LNCaP clone FGC (cell line): ENCODE data around the gene FBXL4.

ENCODE experiments used
- DNase-seq: peaks from one replicate; pipeline ENCODE4 v3.0.0-alpha.2; 2011; ENCODE audit warnings: low read depth
- H3K4me3 ChIP-seq: 2 replicates; pipeline ENCODE4 v1.5.1; 2011; ENCODE audit warnings: mild to moderate bottlenecking, low read depth, low read length, control low read depth
- TF ChIP-seq, protein P1 (sequence below): IDR thresholded peaks from 2 replicates; pipeline ENCODE4 v1.5.1; 2012; ENCODE audit warnings: mild to moderate bottlenecking; ENCODE audit not compliant: control insufficient read depth, insufficient read depth; ENCODE audit errors: extremely low read depth

The FBXL4 gene

DNA sequence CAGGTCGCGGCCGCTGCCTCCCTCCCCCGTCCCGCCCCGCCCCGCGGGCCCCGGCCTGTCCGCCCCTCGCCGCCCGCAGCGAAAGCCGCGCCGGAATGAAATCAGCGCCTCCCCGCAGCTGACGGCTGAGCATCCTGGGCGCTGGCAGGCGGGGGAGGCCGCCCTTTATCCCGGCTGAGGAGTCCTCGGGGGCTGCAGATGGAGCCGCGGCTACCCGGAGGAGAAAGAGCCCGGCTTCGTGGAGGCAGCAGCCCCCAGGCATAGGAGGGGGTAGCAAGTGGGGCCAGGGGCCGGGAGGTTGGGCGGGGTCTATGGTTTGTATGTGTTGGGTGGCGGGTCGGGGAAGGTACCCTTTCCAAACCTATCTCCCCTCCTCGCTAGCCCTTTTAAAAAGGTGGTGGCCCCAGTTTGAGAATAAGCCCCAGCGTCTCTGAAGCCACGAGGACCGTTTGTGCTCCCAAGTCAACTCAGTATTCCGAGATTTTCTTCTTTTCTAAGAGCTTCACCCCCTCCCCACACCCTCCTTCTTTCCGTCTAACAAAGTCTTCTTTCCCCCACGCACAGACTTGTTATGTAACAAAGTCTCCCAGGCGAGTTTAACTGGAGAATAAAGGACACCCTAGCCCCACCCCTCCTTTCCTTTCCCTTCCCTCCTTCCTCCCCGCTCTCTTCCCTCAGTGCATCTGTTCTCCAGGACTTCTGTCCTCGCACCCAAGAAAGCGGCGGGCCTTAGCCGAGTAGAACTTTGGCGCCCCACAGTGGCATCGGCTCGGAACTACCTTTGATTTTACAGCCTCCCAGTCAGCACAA is 102.3 kb downstream of the FBXL4 start:
- H3K4me3 ChIP-seq = no peak overlapping the region
- DNase-seq = peak; percentile 27
- TF ChIP-seq, protein P1, sequence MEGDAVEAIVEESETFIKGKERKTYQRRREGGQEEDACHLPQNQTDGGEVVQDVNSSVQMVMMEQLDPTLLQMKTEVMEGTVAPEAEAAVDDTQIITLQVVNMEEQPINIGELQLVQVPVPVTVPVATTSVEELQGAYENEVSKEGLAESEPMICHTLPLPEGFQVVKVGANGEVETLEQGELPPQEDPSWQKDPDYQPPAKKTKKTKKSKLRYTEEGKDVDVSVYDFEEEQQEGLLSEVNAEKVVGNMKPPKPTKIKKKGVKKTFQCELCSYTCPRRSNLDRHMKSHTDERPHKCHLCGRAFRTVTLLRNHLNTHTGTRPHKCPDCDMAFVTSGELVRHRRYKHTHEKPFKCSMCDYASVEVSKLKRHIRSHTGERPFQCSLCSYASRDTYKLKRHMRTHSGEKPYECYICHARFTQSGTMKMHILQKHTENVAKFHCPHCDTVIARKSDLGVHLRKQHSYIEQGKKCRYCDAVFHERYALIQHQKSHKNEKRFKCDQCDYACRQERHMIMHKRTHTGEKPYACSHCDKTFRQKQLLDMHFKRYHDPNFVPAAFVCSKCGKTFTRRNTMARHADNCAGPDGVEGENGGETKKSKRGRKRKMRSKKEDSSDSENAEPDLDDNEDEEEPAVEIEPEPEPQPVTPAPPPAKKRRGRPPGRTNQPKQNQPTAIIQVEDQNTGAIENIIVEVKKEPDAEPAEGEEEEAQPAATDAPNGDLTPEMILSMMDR = peak; percentile 88

DNA sequence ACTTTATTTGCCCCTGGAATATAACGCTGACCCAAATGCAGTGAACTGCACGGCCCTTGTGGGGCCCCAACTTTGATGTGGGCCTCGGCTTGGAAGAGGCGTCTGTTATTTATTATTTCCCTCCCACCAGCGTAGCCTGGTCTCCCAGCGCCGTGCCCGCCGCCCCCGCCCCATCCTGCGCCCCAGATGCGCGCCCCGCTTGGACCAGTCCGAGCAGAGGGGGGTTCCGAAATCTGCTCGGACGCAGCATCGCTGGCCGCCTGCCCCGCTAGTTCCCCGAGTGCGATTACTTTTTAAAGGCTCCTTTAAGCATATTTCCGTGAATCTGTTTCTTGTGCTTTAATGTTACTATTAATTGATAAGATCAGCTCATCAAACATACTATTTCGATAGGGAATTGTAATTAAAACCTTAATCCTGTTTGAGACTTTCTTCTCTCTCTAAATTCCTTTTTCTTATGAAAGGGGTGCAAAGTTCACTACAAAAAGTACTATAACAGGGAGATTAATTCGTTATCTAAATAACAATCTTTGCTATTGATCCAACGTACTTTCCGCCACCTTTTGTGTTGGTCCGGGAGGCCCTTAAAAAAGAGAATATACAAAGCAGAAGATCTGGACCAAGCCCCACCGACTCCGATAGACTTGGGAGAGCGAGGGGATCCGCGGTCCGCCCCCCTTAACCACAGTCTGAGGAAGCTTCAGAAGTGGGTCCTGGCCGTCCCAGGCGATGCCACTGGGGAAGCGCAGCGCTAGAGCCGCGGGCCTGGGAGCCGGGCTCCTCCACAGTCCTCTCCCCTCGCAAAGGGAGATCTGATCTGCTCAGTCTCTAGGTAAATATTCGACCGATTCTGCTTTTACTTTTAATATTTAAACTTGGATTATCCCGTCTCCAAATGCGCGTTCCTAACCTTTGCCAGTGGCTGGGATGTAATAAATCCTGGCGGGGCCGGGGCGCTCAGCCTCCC is 103.2 kb downstream of the FBXL4 start:
- H3K4me3 ChIP-seq = no peak overlapping the region
- no peak for DNase-seq
- TF ChIP-seq, protein P1 = no peak

GRCh38 chr6:98843271-98844243 is 104.2 kb downstream of the FBXL4 start:
- TF ChIP-seq, protein P1 = no peak
- H3K4me3 ChIP-seq = no peak overlapping the region
- DNase-seq = no peak

- H3K4me3 ChIP-seq = no peak overlapping the region
- TF ChIP-seq, protein P1 = no peak
These were observed 105.2 kb downstream of the FBXL4 start for GRCh38 chr6:98842342-98843180.

DNA sequence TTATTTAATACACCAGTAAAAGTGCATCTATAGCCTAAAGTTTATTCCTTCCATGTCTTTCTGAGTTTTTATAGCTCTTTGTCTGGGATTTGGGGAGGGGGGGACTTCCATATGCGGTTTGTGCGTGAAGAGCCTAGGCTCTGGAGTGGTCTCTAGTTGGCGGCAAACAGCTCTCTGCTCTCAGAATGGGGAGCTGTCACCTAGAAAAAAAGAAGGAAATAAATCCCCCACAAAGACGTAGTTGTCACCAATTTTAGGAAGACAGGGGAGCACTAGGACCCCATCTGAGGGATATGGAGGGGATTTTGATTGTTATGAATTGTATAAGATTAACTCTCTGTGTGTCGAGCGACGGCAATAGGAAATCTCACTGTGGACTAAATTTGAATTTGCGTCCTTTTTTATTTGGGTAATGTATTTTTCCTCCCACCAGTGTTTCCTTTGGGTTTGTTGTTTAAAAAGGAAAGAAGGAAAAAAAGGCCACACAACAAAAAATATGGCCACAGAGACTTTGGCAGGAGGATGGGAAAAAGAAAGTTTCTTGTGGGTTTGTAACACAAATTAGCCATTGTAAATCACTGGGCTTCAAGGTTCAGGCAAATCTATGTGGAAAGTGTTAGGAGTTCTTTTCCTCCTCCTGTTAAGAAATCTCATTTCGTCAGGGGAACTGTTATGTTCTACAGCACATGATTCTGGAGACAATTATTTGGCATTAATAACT is 106.0 kb downstream of the FBXL4 start:
- no peak overlapping the region for H3K4me3 ChIP-seq

More at GRCh38 chr6:98842342-98843180, 105.2 kb downstream of the FBXL4 start:
- no peak for DNase-seq

More for the DNA sequence above, 106.0 kb downstream of the FBXL4 start:
- TF ChIP-seq, protein P1 = no peak
- DNase-seq = no peak
